Neural progenitor cell (in vitro differentiated cells): Measurements from ENCODE around the gene OR1J2. TPM values are rescaled to one million over a fixed set of nuclear protein-coding genes. Genes with fewer than 3 reads are reported as not detected.

ENCODE experiments used
- DNase-seq: peaks from one replicate; pipeline ENCODE4 v3.0.0-alpha.2; 2016; ENCODE audit warnings: low spot score
- H2AFZ ChIP-seq: fragments of 200-600 bp; sonication (generic); replicated peaks from 2 replicates; pipeline ENCODE4 v1.6.1; 2016; ENCODE audit warnings: antibody characterized with exemption
- H3F3A ChIP-seq: fragments of 200-600 bp; sonication (generic); 2 replicates; pipeline ENCODE4 v1.6.1; 2016; ENCODE audit warnings: antibody characterized with exemption, low read depth
- H3K27ac ChIP-seq: fragments of 200-600 bp; sonication (generic); 2 replicates; pipeline ENCODE4 v1.5.1; 2016; ENCODE audit warnings: mild to moderate bottlenecking
- H3K27me3 ChIP-seq: fragments of 200-600 bp; sonication (generic); 2 replicates; pipeline ENCODE4 v1.6.1; 2016; ENCODE audit warnings: mild to moderate bottlenecking, moderate library complexity
- H3K36me3 ChIP-seq: fragments of 200-600 bp; sonication (generic); 2 replicates; pipeline ENCODE4 v1.5.1; 2016
- H3K4me1 ChIP-seq: fragments of 200-600 bp; sonication (generic); 2 replicates; pipeline ENCODE4 v1.6.1; 2016; ENCODE audit warnings: mixed run types
- H3K4me2 ChIP-seq: fragments of 200-600 bp; sonication (generic); 2 replicates; pipeline ENCODE4 v1.6.1; 2016
- H3K4me3 ChIP-seq: fragments of 200-600 bp; sonication (generic); 2 replicates; pipeline ENCODE4 v1.5.1; 2016
- H3K79me2 ChIP-seq: fragments of 200-600 bp; sonication (generic); 2 replicates; pipeline ENCODE4 v1.6.1; 2016; ENCODE audit warnings: low read depth
- H3K9ac ChIP-seq: fragments of 200-600 bp; sonication (generic); 2 replicates; pipeline ENCODE4 v1.6.1; 2016
- H3K9me3 ChIP-seq: fragments of 200-600 bp; sonication (generic); 2 replicates; pipeline ENCODE4 v1.5.1; 2016; ENCODE audit warnings: low read depth
- H4K20me1 ChIP-seq: fragments of 200-600 bp; sonication (generic); 2 replicates; pipeline ENCODE4 v1.6.1; 2016; ENCODE audit warnings: low read depth
- H3K27ac Mint-ChIP-seq: 3 replicates; pipeline ENCODE4 v1.8.0; 2021; ENCODE audit warnings: mixed read lengths
- H3K27me3 Mint-ChIP-seq: 2 replicates; pipeline ENCODE4 v1.8.0; 2022; ENCODE audit warnings: low read depth, mild to moderate bottlenecking, inconsistent platforms, moderate library complexity, mixed read lengths; ENCODE audit not compliant: insufficient read depth
- H3K36me3 Mint-ChIP-seq: 3 replicates; pipeline ENCODE4 v1.8.0; 2021; ENCODE audit warnings: mixed read lengths
- H3K4me1 Mint-ChIP-seq: 3 replicates; pipeline ENCODE4 v1.8.0; 2021; ENCODE audit warnings: mixed read lengths
- H3K4me3 Mint-ChIP-seq: 3 replicates; pipeline ENCODE4 v1.8.0; 2021; ENCODE audit warnings: mild to moderate bottlenecking, moderate library complexity, mixed read lengths
- H3K9me3 Mint-ChIP-seq: 3 replicates; pipeline ENCODE4 v1.8.0; 2020; ENCODE audit warnings: mixed read lengths
- CTCF ChIP-seq: fragments of 200-600 bp; sonication (generic); IDR thresholded peaks from 2 replicates; pipeline ENCODE4 v1.5.1; 2017; ENCODE audit warnings: antibody characterized with exemption, mild to moderate bottlenecking
- EZH2 ChIP-seq: fragments of 200-600 bp; sonication (generic); IDR thresholded peaks from 2 replicates; pipeline ENCODE4 v1.6.1; 2017; ENCODE audit warnings: antibody characterized with exemption, mild to moderate bottlenecking, moderate library complexity
- EZH2phosphoT487 ChIP-seq: fragments of 200-600 bp; sonication (generic); IDR thresholded peaks from 2 replicates; pipeline ENCODE4 v1.6.1; 2017; ENCODE audit warnings: antibody characterized with exemption
- total RNA-seq: library from RNA; depleted of rRNA; stranded (reverse); fragments of >200 nt; gene quantifications from 2 replicates; pipeline ENCODE4 v1.2.3, GENCODE V29; 2015; ENCODE audit warnings: low replicate concordance

The OR1J2 gene
- total RNA-seq, 1 donor from 2014 or later, result not detected

GRCh38 chr9:122518226-122518625 lies 7.6 kb downstream of the OR1J2 start:
- no peak for TF ChIP-seq EZH2phosphoT487
- no peak for TF ChIP-seq EZH2
- no peak for TF ChIP-seq CTCF
- H3K9me3 Mint-ChIP-seq, result no peaks in the 10 kb centered on the region
- H3K4me3 ChIP-seq, result no peak overlapping the region
- no peak overlapping the region for H2AFZ ChIP-seq
- no peaks in the 10 kb centered on the region for H3K4me1 ChIP-seq
- no peak overlapping the region for H3K4me3 Mint-ChIP-seq
- H3K4me1 Mint-ChIP-seq, result no peaks in the 10 kb centered on the region
- H3K9ac ChIP-seq, result no peak overlapping the region
- no peak overlapping the region for H3K27ac Mint-ChIP-seq
- H3K27ac ChIP-seq, result no peak overlapping the region
- H3K36me3 ChIP-seq, result no peaks in the 10 kb centered on the region
- no peaks in the 10 kb centered on the region for H4K20me1 ChIP-seq
- no peak for DNase-seq
- H3K36me3 Mint-ChIP-seq, result no peaks in the 10 kb centered on the region
- peaks cover 21% of the 10 kb centered on the region for H3K9me3 ChIP-seq
- H3K27me3 ChIP-seq, result no peaks in the 10 kb centered on the region
- no peaks in the 10 kb centered on the region for H3K79me2 ChIP-seq
- no peaks in the 10 kb centered on the region for H3F3A ChIP-seq
- H3K4me2 ChIP-seq, result no peak overlapping the region
- H3K27me3 Mint-ChIP-seq, result peaks cover 9% of the 10 kb centered on the region

- Histone ChIP-seq H3K36me3 (no peaks in the 10 kb centered on the region), H3K9me3 (peaks cover 21% of the 10 kb centered on the region), H2AFZ (no peak within 1 kb of the TSS), H3F3A (no peaks in the 10 kb centered on the region), H3K4me3 (no peak within 1 kb of the TSS), H3K9ac (no peak within 1 kb of the TSS), H3K4me1 (no peaks in the 10 kb centered on the region), H3K4me2 (no peak within 1 kb of the TSS), H3K27me3 (no peaks in the 10 kb centered on the region), H4K20me1 (no peaks in the 10 kb centered on the region), H3K79me2 (no peaks in the 10 kb centered on the region), H3K27ac (no peak within 1 kb of the TSS)
- no peaks in the 10 kb centered on the region for H3K36me3 Mint-ChIP-seq
- no peak within 1 kb of the TSS for H3K4me3 Mint-ChIP-seq
- H3K4me1 Mint-ChIP-seq, result no peaks in the 10 kb centered on the region
- no peak for DNase-seq
- H3K9me3 Mint-ChIP-seq, result no peaks in the 10 kb centered on the region
- no peak within 1 kb of the TSS for H3K27ac Mint-ChIP-seq
- peaks cover 6% of the 10 kb centered on the region for H3K27me3 Mint-ChIP-seq
- TF ChIP-seq EZH2phosphoT487 (no peak), CTCF (no peak), EZH2 (no peak)
These were observed 8.2 kb downstream of the OR1J2 start, which contains the start of gene OR1J4 for GRCh38 chr9:122518841-122519240. TSS of gene OR1J4 (plus strand) at chr9:122519141. CDS start at chr9:122519141, 0 bp downstream.

GRCh38 chr9:122519376-122519775 lies 8.8 kb downstream of the OR1J2 start:
- H2AFZ ChIP-seq, result no peak overlapping the region
- H3K27ac ChIP-seq, result no peak overlapping the region
- Mint-ChIP-seq H3K9me3 (no peaks in the 10 kb centered on the region), H3K4me3 (no peak overlapping the region), H3K27ac (no peak overlapping the region), H3K36me3 (no peaks in the 10 kb centered on the region), H3K4me1 (no peaks in the 10 kb centered on the region), H3K27me3 (peaks cover 6% of the 10 kb centered on the region)
- H4K20me1 ChIP-seq, result no peaks in the 10 kb centered on the region
- no peak overlapping the region for H3K4me2 ChIP-seq
- H3K9me3 ChIP-seq, result peaks cover 21% of the 10 kb centered on the region
- H3K4me3 ChIP-seq, result no peak overlapping the region
- no peaks in the 10 kb centered on the region for H3F3A ChIP-seq
- no peaks in the 10 kb centered on the region for H3K4me1 ChIP-seq
- TF ChIP-seq CTCF, result no peak
- no peak for TF ChIP-seq EZH2
- no peak for TF ChIP-seq EZH2phosphoT487
- H3K27me3 ChIP-seq, result no peaks in the 10 kb centered on the region
- no peaks in the 10 kb centered on the region for H3K36me3 ChIP-seq
- H3K79me2 ChIP-seq, result no peaks in the 10 kb centered on the region
- no peak for DNase-seq
- no peak overlapping the region for H3K9ac ChIP-seq

GRCh38 chr9:122526602-122527001 lies 16.0 kb downstream of the OR1J2 start:
- no peak for DNase-seq
- no peak overlapping the region for H3K4me3 Mint-ChIP-seq
- H3K79me2 ChIP-seq, result no peaks in the 10 kb centered on the region
- no peaks in the 10 kb centered on the region for H3F3A ChIP-seq
- H3K27me3 Mint-ChIP-seq, result peaks cover 9% of the 10 kb centered on the region
- H3K36me3 Mint-ChIP-seq, result no peaks in the 10 kb centered on the region
- no peaks in the 10 kb centered on the region for H4K20me1 ChIP-seq
- no peaks in the 10 kb centered on the region for H3K9me3 Mint-ChIP-seq
- H3K9me3 ChIP-seq, result peaks cover 14% of the 10 kb centered on the region
- H3K4me1 ChIP-seq, result no peaks in the 10 kb centered on the region
- H3K27ac ChIP-seq, result no peak overlapping the region
- H3K4me1 Mint-ChIP-seq, result no peaks in the 10 kb centered on the region
- TF ChIP-seq EZH2phosphoT487 (no peak), EZH2 (no peak), CTCF (no peak)
- H3K9ac ChIP-seq, result no peak overlapping the region
- H2AFZ ChIP-seq, result no peak overlapping the region
- H3K27ac Mint-ChIP-seq, result no peak overlapping the region
- H3K4me2 ChIP-seq, result no peak overlapping the region
- no peaks in the 10 kb centered on the region for H3K27me3 ChIP-seq
- H3K4me3 ChIP-seq, result no peak overlapping the region
- no peaks in the 10 kb centered on the region for H3K36me3 ChIP-seq
